Natural killer cell (primary cell): ENCODE measurements around the gene TIAM1. TPM values are rescaled to one million over a fixed set of nuclear protein-coding genes. Genes with fewer than 3 reads are reported as not detected.
A peak's percentile ranks its signal among the peaks of the same experiment; 100 is the strongest.

Source experiments
- ATAC-seq, 3 donors: fragments of 150-1000 bp in 2 of 3; fragments of 200-7000 bp in 1 of 3; cut with Tn5 transposase; 1 replicate in 1 of 3; 2 replicates in 2 of 3; pipeline ENCODE4 v1.10.0; 2021; ENCODE audit warnings: mild to moderate bottlenecking in 2 of 3, moderate library complexity in 2 of 3
- DNase-seq, 2 donors: peaks; one replicate each; pipeline versions ENCODE4 v3.0.0 to v3.0.0-alpha.2; 2013 to 2021; ENCODE audit warnings: mixed read lengths in 1 of 2
- H3K27ac ChIP-seq: one replicate; pipeline ENCODE4 v1.5.1; 2013; ENCODE audit warnings: mild to moderate bottlenecking, low read length
- H3K27me3 ChIP-seq: one replicate; pipeline ENCODE4 v1.6.1; 2013; ENCODE audit warnings: low read length; ENCODE audit not compliant: control insufficient read depth, insufficient read depth
- H3K36me3 ChIP-seq: one replicate; pipeline ENCODE4 v1.6.1; 2013; ENCODE audit warnings: low read length; ENCODE audit not compliant: control insufficient read depth, insufficient read depth
- H3K4me1 ChIP-seq: one replicate; pipeline ENCODE4 v1.6.1; 2013; ENCODE audit warnings: low read length; ENCODE audit not compliant: control insufficient read depth, insufficient read depth
- H3K4me3 ChIP-seq: one replicate; pipeline ENCODE4 v1.5.1; 2013; ENCODE audit warnings: low read length
- H3K9me3 ChIP-seq: one replicate; pipeline ENCODE4 v1.6.1; 2013; ENCODE audit warnings: low read length; ENCODE audit not compliant: control insufficient read depth, insufficient read depth
- H3K27ac Mint-ChIP-seq, 2 donors: one replicate each; pipeline ENCODE4 v1.8.0; 2022; ENCODE audit warnings: mild to moderate bottlenecking in 2 of 2, mixed read lengths in 2 of 2, moderate library complexity in 1 of 2
- H3K27me3 Mint-ChIP-seq, 2 donors: one replicate each; pipeline ENCODE4 v1.8.0; 2022; ENCODE audit warnings: low read depth in 2 of 2, mixed read lengths in 2 of 2
- H3K36me3 Mint-ChIP-seq: one replicate; pipeline ENCODE4 v1.8.0; 2022; ENCODE audit warnings: mixed read lengths
- H3K4me1 Mint-ChIP-seq, 2 donors: one replicate each; pipeline ENCODE4 v1.8.0; 2022; ENCODE audit warnings: mixed read lengths in 2 of 2
- H3K4me3 Mint-ChIP-seq: one replicate; pipeline ENCODE4 v1.8.0; 2022; ENCODE audit warnings: mild to moderate bottlenecking, moderate library complexity, mixed read lengths
- H3K9me3 Mint-ChIP-seq, 2 donors: one replicate each; pipeline ENCODE4 v1.8.0; 2022; ENCODE audit warnings: mixed read lengths in 2 of 2
- WGBS: methylation state at CpG from one replicate; pipeline ENCODE4 v1.1.7; 2013; ENCODE audit warnings: missing lambda C conversion rate; ENCODE audit not compliant: insufficient coverage; 5-methylcytosine and 5-hydroxymethylcytosine counted together
- intact Hi-C: fragments of 100-400 bp; cut with micrococcal nuclease; formaldehyde crosslinking; loops from one replicate; pipeline ENCODE4 v1.14.2; 2022
- total RNA-seq, 4 donors: library from RNA; stranded (reverse); fragments of 120-200 nt in 1 of 4; gene quantifications; one replicate each; pipeline versions ENCODE4 v1.2.3 to v1.2.4, GENCODE V29; 2013 to 2022
- TF ChIP-seq, protein P1 (sequence below): fragments of 200-600 bp; IDR thresholded peaks from one replicate; pipeline ENCODE4 v1.8.0; 2022; ENCODE audit warnings: antibody characterized with exemption

Gene TIAM1
- total RNA-seq, 3 donors from 2014 or later (not counting 1 experiment from before 2014, with no cell fraction given): 19.1 to 32.3 (median 19.4) TPM

DNA sequence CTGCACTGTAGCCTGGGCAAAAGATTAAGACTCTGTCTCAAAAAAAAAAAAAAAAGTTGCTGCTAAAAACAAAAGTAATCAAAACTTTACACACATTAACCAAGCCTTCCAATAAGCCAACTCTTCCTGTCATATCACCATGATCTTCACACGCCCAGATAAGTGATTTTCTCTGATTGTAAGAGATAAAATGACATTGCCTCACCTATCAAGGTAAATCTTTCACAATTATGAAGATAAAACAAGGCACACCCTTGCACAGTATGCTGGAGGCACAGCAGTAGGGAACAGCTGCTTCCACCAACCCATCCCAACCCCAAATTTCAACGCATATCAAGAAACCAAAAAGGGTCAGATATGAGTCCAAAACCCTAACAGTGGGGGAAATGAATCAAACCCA, 8.8 kb upstream of the TIAM1 start:
- H3K4me1 Mint-ChIP-seq: peaks cover 25 to 28% of the 10 kb centered on the region in 2 donors
- H3K36me3 ChIP-seq: no peaks in the 10 kb centered on the region
- TF ChIP-seq, protein P1, sequence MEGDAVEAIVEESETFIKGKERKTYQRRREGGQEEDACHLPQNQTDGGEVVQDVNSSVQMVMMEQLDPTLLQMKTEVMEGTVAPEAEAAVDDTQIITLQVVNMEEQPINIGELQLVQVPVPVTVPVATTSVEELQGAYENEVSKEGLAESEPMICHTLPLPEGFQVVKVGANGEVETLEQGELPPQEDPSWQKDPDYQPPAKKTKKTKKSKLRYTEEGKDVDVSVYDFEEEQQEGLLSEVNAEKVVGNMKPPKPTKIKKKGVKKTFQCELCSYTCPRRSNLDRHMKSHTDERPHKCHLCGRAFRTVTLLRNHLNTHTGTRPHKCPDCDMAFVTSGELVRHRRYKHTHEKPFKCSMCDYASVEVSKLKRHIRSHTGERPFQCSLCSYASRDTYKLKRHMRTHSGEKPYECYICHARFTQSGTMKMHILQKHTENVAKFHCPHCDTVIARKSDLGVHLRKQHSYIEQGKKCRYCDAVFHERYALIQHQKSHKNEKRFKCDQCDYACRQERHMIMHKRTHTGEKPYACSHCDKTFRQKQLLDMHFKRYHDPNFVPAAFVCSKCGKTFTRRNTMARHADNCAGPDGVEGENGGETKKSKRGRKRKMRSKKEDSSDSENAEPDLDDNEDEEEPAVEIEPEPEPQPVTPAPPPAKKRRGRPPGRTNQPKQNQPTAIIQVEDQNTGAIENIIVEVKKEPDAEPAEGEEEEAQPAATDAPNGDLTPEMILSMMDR: no peak
- H3K36me3 Mint-ChIP-seq: no peaks in the 10 kb centered on the region
- ATAC-seq (no peak), DNase-seq (peak in 1 of 2 donors; percentile 33)
- no peaks in the 10 kb centered on the region for H3K9me3 Mint-ChIP-seq
- peaks cover 34% of the 10 kb centered on the region for H3K4me1 ChIP-seq
- no peak overlapping the region for H3K27ac ChIP-seq
- intact Hi-C loops: no loop called here
- no peak overlapping the region for H3K4me3 Mint-ChIP-seq
- peak overlapping the region; percentile 14 to 25 for H3K27ac Mint-ChIP-seq
- H3K27me3 Mint-ChIP-seq: no peaks in the 10 kb centered on the region
- WGBS: 40% methylated on average over 1 of the region's 2 CpGs
- H3K4me3 ChIP-seq: no peak overlapping the region
- no peaks in the 10 kb centered on the region for H3K27me3 ChIP-seq
- H3K9me3 ChIP-seq: no peaks in the 10 kb centered on the region

GRCh38 chr21:31351960-31352359, 7.9 kb upstream of the TIAM1 start:
- no peak overlapping the region for H3K4me3 ChIP-seq
- Mint-ChIP-seq H3K27me3 (no peaks in the 10 kb centered on the region), H3K9me3 (no peaks in the 10 kb centered on the region), H3K4me3 (no peak overlapping the region), H3K36me3 (no peaks in the 10 kb centered on the region), H3K4me1 (peaks cover 25 to 28% of the 10 kb centered on the region in 2 donors), H3K27ac (no peak overlapping the region)
- H3K9me3 ChIP-seq: no peaks in the 10 kb centered on the region
- ATAC-seq (no peak), DNase-seq (no peak)
- no peak overlapping the region for H3K27ac ChIP-seq
- TF ChIP-seq, protein P1: no peak
- 39% methylated on average over 3 of the region's 3 CpGs for WGBS
- H3K4me1 ChIP-seq: peaks cover 34% of the 10 kb centered on the region
- intact Hi-C loops: no loop called here
- no peaks in the 10 kb centered on the region for H3K36me3 ChIP-seq
- no peaks in the 10 kb centered on the region for H3K27me3 ChIP-seq

DNA sequence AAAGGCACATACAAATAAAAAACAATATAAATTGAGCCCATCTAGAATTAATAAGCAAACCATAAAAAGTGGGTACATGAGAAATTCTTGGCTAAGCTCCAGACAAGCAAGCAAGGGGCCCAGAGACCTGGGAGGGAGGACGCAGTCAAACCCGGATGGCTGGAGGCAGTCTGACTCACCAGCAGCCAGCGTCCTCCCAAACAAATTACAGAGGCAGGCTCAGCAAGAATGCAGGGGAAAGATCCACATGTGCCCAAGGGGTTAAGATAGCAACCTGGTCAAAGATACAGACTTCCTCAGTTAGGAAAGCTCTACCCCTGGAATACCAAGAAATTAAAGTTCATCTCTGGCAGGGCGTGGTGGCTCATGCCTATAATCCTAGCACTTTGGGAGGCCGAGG, 7.4 kb upstream of the TIAM1 start:
- H3K4me1 ChIP-seq: peaks cover 34% of the 10 kb centered on the region
- Mint-ChIP-seq H3K27me3 (no peaks in the 10 kb centered on the region), H3K27ac (no peak overlapping the region), H3K36me3 (no peaks in the 10 kb centered on the region), H3K4me1 (peaks cover 25 to 28% of the 10 kb centered on the region in 2 donors), H3K9me3 (no peaks in the 10 kb centered on the region), H3K4me3 (no peak overlapping the region)
- intact Hi-C loops: no loop called here
- H3K4me3 ChIP-seq: no peak overlapping the region
- WGBS: 96% methylated on average over 5 of the region's 5 CpGs
- H3K36me3 ChIP-seq: no peaks in the 10 kb centered on the region
- ATAC-seq (no peak), DNase-seq (no peak)
- no peaks in the 10 kb centered on the region for H3K9me3 ChIP-seq
- H3K27ac ChIP-seq: no peak overlapping the region
- H3K27me3 ChIP-seq: no peaks in the 10 kb centered on the region
- TF ChIP-seq, protein P1: no peak

DNA sequence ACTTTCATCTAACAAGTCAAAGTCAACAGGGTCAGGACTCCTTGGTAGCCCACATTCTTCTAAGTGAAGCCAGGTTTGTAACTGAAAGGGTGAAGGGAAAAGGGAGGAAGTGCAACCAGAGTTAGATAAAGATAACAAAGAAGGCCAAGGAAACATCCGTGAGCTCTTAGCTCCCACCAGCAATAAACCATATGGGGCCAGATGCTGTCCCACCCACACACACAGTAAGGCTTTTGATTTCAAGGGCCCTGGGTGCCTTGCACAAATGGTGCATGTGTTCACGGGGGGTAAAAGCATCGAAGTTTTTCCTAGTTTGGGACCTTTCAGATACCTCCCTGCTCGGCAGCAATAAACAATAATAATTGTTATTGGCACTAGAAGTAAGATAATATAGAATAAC, 5.1 kb upstream of the TIAM1 start:
- Histone ChIP-seq H3K36me3 (no peaks in the 10 kb centered on the region), H3K4me1 (peaks cover 21% of the 10 kb centered on the region), H3K9me3 (no peaks in the 10 kb centered on the region), H3K4me3 (no peak overlapping the region), H3K27ac (no peak overlapping the region), H3K27me3 (no peaks in the 10 kb centered on the region)
- Mint-ChIP-seq H3K9me3 (no peaks in the 10 kb centered on the region), H3K4me3 (no peak overlapping the region), H3K27ac (no peak overlapping the region), H3K4me1 (peaks cover 12% of the 10 kb centered on the region in 2 donors), H3K36me3 (no peaks in the 10 kb centered on the region), H3K27me3 (peaks cover 5 to 9% of the 10 kb centered on the region in 2 donors)
- intact Hi-C loops: no loop called here
- no peak for DNase-seq
- WGBS: 80% methylated on average over 4 of the region's 4 CpGs
- TF ChIP-seq, protein P1: no peak
- no peak for ATAC-seq
